ENCODE results near the gene ATF2. TPM values are rescaled to one million over a fixed set of nuclear protein-coding genes. Genes with fewer than 3 reads are reported as not detected.

Gene ATF2
- total and polyA plus RNA-seq, 9 of the 15 experiments (the other 6 are each of a cell fraction or from before 2014, with no cell fraction given) = 24.2 to 111 (median 45.9) TPM

GRCh38 chr2:175181877-175182308, 13.9 kb upstream of the ATF2 start (continued):
- TF ChIP-seq WHSC1 (IDR thresholded peaks at IDR 0.05; ENCODE audit: low read length) (no peak), DMBX1 (CRISPR knock-in tag; IDR thresholded peaks at IDR 0.05; ENCODE audit: borderline replicate concordance) (0 out of 2 replicates have a peak, but pooled peaks have one; percentile 79), CREB3 (tag; conservative IDR thresholded peaks at IDR 0.05; ENCODE audit: low read depth) (0 out of 2 replicates have a peak, but pooled peaks have one; percentile 78), ZNF695 (CRISPR knock-in tag; IDR thresholded peaks at IDR 0.05) (peak; percentile 34; the same call in 1 of the 2 replicates), ZBTB1 (CRISPR knock-in tag; IDR thresholded peaks at IDR 0.05; ENCODE audit: borderline replicate concordance, low read depth) (no peak), KLF6 (CRISPR knock-in tag; IDR thresholded peaks at IDR 0.05; ENCODE audit: borderline replicate concordance) (peak; percentile 70; the same call in 1 of the 2 replicates), TRIM24 (IDR thresholded peaks at IDR 0.05) (peak in 1 of 2 experiments; percentile 73; a peak in 2 of 4 replicates), BDP1 (IDR thresholded peaks at IDR 0.05; ENCODE audit: insufficient read depth, insufficient read length) (no peak), ZNF707 (CRISPR knock-in tag; conservative IDR thresholded peaks at IDR 0.05) (0 out of 2 replicates have a peak, but pooled peaks have one; percentile 38), MTF1 (CRISPR knock-in tag; IDR thresholded peaks at IDR 0.05; ENCODE audit: borderline replicate concordance) (peak; percentile 61; the same call in 1 of the 2 replicates), CREB3L1 (IDR thresholded peaks at IDR 0.05; ENCODE audit: borderline replicate concordance, low read depth) (peak; percentile 7; the same call in 1 of the 2 replicates), HLTF (IDR thresholded peaks at IDR 0.05) (0 out of 2 replicates have a peak, but pooled peaks have one; percentile 43), ZNF197 (CRISPR knock-in tag; IDR thresholded peaks at IDR 0.05; ENCODE audit: low read depth) (peak; percentile 71; the same call in 1 of the 2 replicates), FOSL1 (tag; conservative IDR thresholded peaks at IDR 0.05) (0 out of 2 replicates have a peak, but pooled peaks have one; percentile 31), NKRF (IDR thresholded peaks at IDR 0.05; ENCODE audit: borderline replicate concordance) (peak; percentile 13; the same call in 1 of the 2 replicates), BACH1 (tag; IDR thresholded peaks at IDR 0.05) (0 out of 2 replicates have a peak, but pooled peaks have one; percentile 56)
